Measurements from ENCODE around the gene ADGRG7.

The ADGRG7 gene

GRCh38 chr3:100600181-100601042, 9.0 kb upstream of the ADGRG7 start:
- no peak for DNase-seq

- no peak for DNase-seq
These were observed 6.6 kb upstream of the ADGRG7 start for GRCh38 chr3:100602506-100603444.

GRCh38 chr3:100603469-100603868, 5.9 kb upstream of the ADGRG7 start:
- DNase-seq: no peak

- no peak for DNase-seq
These were observed 4.0 kb upstream of the ADGRG7 start for GRCh38 chr3:100605358-100605757.

GRCh38 chr3:100606894-100607512, 2.4 kb upstream of the ADGRG7 start:
- DNase-seq: no peak

GRCh38 chr3:100609963-100610362, 562 bp downstream of the ADGRG7 start:
- no peak for DNase-seq

- DNase-seq: no peak
These were observed 1.8 kb downstream of the ADGRG7 start for GRCh38 chr3:100611221-100611620.

GRCh38 chr3:100613721-100614390, 4.5 kb downstream of the ADGRG7 start:
- no peak for DNase-seq

- no peak for DNase-seq
These were observed 5.5 kb downstream of the ADGRG7 start for GRCh38 chr3:100614941-100615340.

GRCh38 chr3:100615684-100616083, 6.3 kb downstream of the ADGRG7 start:
- no peak for DNase-seq

GRCh38 chr3:100621251-100621650, 11.8 kb downstream of the ADGRG7 start:
- DNase-seq: no peak

GRCh38 chr3:100627491-100627890, 18.1 kb downstream of the ADGRG7 start:
- DNase-seq: no peak

- no peak for DNase-seq
These were observed 20.2 kb downstream of the ADGRG7 start for GRCh38 chr3:100629421-100630127.

- no peak for DNase-seq
These were observed 21.3 kb downstream of the ADGRG7 start for GRCh38 chr3:100630664-100631063.

GRCh38 chr3:100631236-100631635, 21.8 kb downstream of the ADGRG7 start:
- no peak for DNase-seq

- peak; percentile 0 for DNase-seq
These were observed 25.3 kb downstream of the ADGRG7 start for GRCh38 chr3:100634493-100635272.

- DNase-seq: no peak
These were observed 25.9 kb downstream of the ADGRG7 start for GRCh38 chr3:100635273-100635701.

- DNase-seq: no peak
These were observed 27.8 kb downstream of the ADGRG7 start for GRCh38 chr3:100637197-100637631.

- DNase-seq: no peak
These were observed 31.2 kb downstream of the ADGRG7 start for GRCh38 chr3:100640633-100641032.

GRCh38 chr3:100641471-100642032, 32.2 kb downstream of the ADGRG7 start:
- DNase-seq: no peak

GRCh38 chr3:100645913-100646312, 36.5 kb downstream of the ADGRG7 start:
- no peak for DNase-seq

Measured in NCI-H748 treated with DMSO at 0.1 percent for 48 hours (cell line).